Activated CD8-positive, alpha-beta memory T cell treated with anti-CD3 and anti-CD28 coated beads for 36 hours (primary cell): ENCODE results near the gene SF3B2. TPM values are rescaled to one million over a fixed set of nuclear protein-coding genes. Genes with fewer than 3 reads are reported as not detected.

Source experiments
- CTCF ChIA-PET: fragments of 350-600 bp; sonication (Branson Sonifier 250); formaldehyde crosslinking; loops from one replicate; lab custom pipeline; 2021; ENCODE audit warnings: antibody characterized with exemption; lab: Charles Lee
- POLR2A ChIA-PET: fragments of 350-600 bp; sonication (Branson Sonifier 250); formaldehyde crosslinking; loops from one replicate; lab custom pipeline; 2021; ENCODE audit warnings: antibody characterized with exemption; lab: Charles Lee
- total RNA-seq, 2 experiments: library from RNA; stranded (reverse); gene quantifications; one replicate each; pipeline ENCODE4 v1.2.3, GENCODE V29; 2021

SF3B2 gene
- total RNA-seq, 2 experiments from 2014 or later = 259 to 261 TPM

GRCh38 chr11:66042996-66043906 lies 8.9 kb upstream of the SF3B2 start:
- CTCF ChIA-PET = interaction anchor here (0.9 to 3.5 kb wide), 4 partner anchors 9 to 21 kb away, joined by 3 to 18 read pairs (median 3); partner anchors contain the start of gene SF3B2
- POLR2A ChIA-PET = interaction anchor here (1.1 kb wide), 1 partner anchor 8 kb away, joined by 4 read pairs; the partner anchor contains the start of gene SF3B2

GRCh38 chr11:66044757-66045156 lies 7.4 kb upstream of the SF3B2 start:
- CTCF ChIA-PET = interaction anchor here (0.8 to 3.5 kb wide), 14 partner anchors 8 to 256 kb away, joined by 3 to 18 read pairs (median 3); partner anchors contain the start of genes CATSPER1 and SF3B2
- POLR2A ChIA-PET = no interaction called here

GRCh38 chr11:66045177-66045639 lies 7.0 kb upstream of the SF3B2 start:
- ChIA-PET CTCF (interaction anchor here (0.5 to 3.5 kb wide), 15 partner anchors 9 to 256 kb away, joined by 3 to 18 read pairs (median 3); partner anchors contain the start of genes CATSPER1 and FIBP), POLR2A (interaction anchor here (0.5 kb wide), 1 partner anchor 92 kb away, joined by 4 read pairs; no protein-coding TSS in a partner anchor)

- ChIA-PET CTCF (no interaction called here), POLR2A (no interaction called here)
Measured at GRCh38 chr11:66046901-66047300, 5.3 kb upstream of the SF3B2 start.

- ChIA-PET POLR2A (interaction anchor here (0.5 kb wide), 1 partner anchor 52 kb away, joined by 3 read pairs; no protein-coding TSS in a partner anchor), CTCF (no interaction called here)
Measured at GRCh38 chr11:66047541-66048365, 4.4 kb upstream of the SF3B2 start.

GRCh38 chr11:66048547-66049323 lies 3.4 kb upstream of the SF3B2 start, which contains the start of gene GAL3ST3:
GAL3ST3 (minus strand) TSS chr11:66049161; CDS start chr11:66045415, 3,746 bp downstream.
- CTCF ChIA-PET = interaction anchor here (1.6 kb wide), 1 partner anchor 19 kb away, joined by 5 read pairs; no protein-coding TSS in a partner anchor
- POLR2A ChIA-PET = interaction anchor here (0.5 to 0.6 kb wide), 2 partner anchors 53 to 201 kb away, joined by 3 read pairs; no protein-coding TSS in a partner anchor

- POLR2A ChIA-PET = no interaction called here
- CTCF ChIA-PET = interaction anchor here (0.8 to 6.2 kb wide), 5 partner anchors 12 to 221 kb away, joined by 3 to 40 read pairs (median 5); partner anchors contain the start of genes CST6 and PACS1
Measured at GRCh38 chr11:66050581-66051231, 1.5 kb upstream of the SF3B2 start.

- ChIA-PET POLR2A (interaction anchor here (1.1 to 1.2 kb wide), 2 partner anchors 8 to 9 kb away, joined by 3 to 4 read pairs; no protein-coding TSS in a partner anchor), CTCF (interaction anchor here (1.1 to 6.2 kb wide), 4 partner anchors 11 to 62 kb away, joined by 3 to 40 read pairs (median 4); partner anchors contain the start of genes CST6 and PACS1)
Measured at GRCh38 chr11:66051371-66051765, 796 bp upstream of the SF3B2 start.

- POLR2A ChIA-PET = interaction anchor here (0.6 to 1.9 kb wide), 4 partner anchors 16 to 1562 kb away, joined by 3 to 14 read pairs (median 5); partner anchors contain the start of gene PACS1
Measured at GRCh38 chr11:66052664-66052982, 459 bp downstream of the SF3B2 start.

GRCh38 chr11:66055021-66055420 lies 2.9 kb downstream of the SF3B2 start:
- ChIA-PET CTCF (interaction anchor here (6.2 kb wide), 1 partner anchor 14 kb away, joined by 40 read pairs; the partner anchor contains the start of gene PACS1), POLR2A (no interaction called here)

More at GRCh38 chr11:66052664-66052982, 459 bp downstream of the SF3B2 start:
- CTCF ChIA-PET = interaction anchor here (1.2 to 6.2 kb wide), 3 partner anchors 9 to 30 kb away, joined by 3 to 40 read pairs (median 5); partner anchors contain the start of gene PACS1

- CTCF ChIA-PET = interaction anchor here (0.7 to 6.2 kb wide), 2 partner anchors 10 to 12 kb away, joined by 3 to 40 read pairs; partner anchors contain the start of gene PACS1
- POLR2A ChIA-PET = no interaction called here
Measured at GRCh38 chr11:66056501-66056900, 4.3 kb downstream of the SF3B2 start.

- CTCF ChIA-PET = interaction anchor here (2.7 kb wide), 1 partner anchor 8 kb away, joined by 17 read pairs; no protein-coding TSS in a partner anchor
- POLR2A ChIA-PET = interaction anchor here (0.9 kb wide), 1 partner anchor 8 kb away, joined by 3 read pairs; the partner anchor contains the start of gene SF3B2
Measured at GRCh38 chr11:66059966-66060680, 8.0 kb downstream of the SF3B2 start.

GRCh38 chr11:66061268-66061667 lies 9.1 kb downstream of the SF3B2 start:
- ChIA-PET CTCF (no interaction called here), POLR2A (no interaction called here)

- POLR2A ChIA-PET = no interaction called here
- CTCF ChIA-PET = interaction anchor here (1.2 to 1.7 kb wide), 3 partner anchors 9 to 40 kb away, joined by 4 to 6 read pairs (median 6); partner anchors contain the start of gene SF3B2
Measured at GRCh38 chr11:66062408-66062807, 10.2 kb downstream of the SF3B2 start.

- ChIA-PET POLR2A (no interaction called here), CTCF (interaction anchor here (1.1 to 1.2 kb wide), 2 partner anchors 19 to 69 kb away, joined by 3 to 4 read pairs; no protein-coding TSS in a partner anchor)
Measured at GRCh38 chr11:66063900-66064299, 11.7 kb downstream of the SF3B2 start.

GRCh38 chr11:66064571-66064970 lies 12.4 kb downstream of the SF3B2 start:
- POLR2A ChIA-PET = no interaction called here
- CTCF ChIA-PET = interaction anchor here (1.2 kb wide), 1 partner anchor 19 kb away, joined by 4 read pairs; no protein-coding TSS in a partner anchor
